HepG2 (cell line): ENCODE data around the gene SP5. TPM values are rescaled to one million over a fixed set of nuclear protein-coding genes. Genes with fewer than 3 reads are reported as not detected.
A peak's percentile ranks its signal among the peaks of the same experiment; 100 is the strongest.

Experiments
- GTF2F1 ChIP-seq: fragments of 150-350 bp; IDR thresholded peaks from 2 replicates; pipeline ENCODE4 v1.6.1; 2014; ENCODE audit warnings: low read length
- JUN ChIP-seq: sonication (generic); formaldehyde crosslinking; IDR thresholded peaks from 2 replicates; pipeline ENCODE4 v1.4.0; 2020; ENCODE audit warnings: mild to moderate bottlenecking, missing genetic modification reagents
- MAFG ChIP-seq: sonication (generic); formaldehyde crosslinking; IDR thresholded peaks from 2 replicates; pipeline ENCODE4 v1.5.1; 2020; ENCODE audit warnings: mild to moderate bottlenecking, missing genetic modification reagents
- MXD4 ChIP-seq: IDR thresholded peaks from 2 replicates; pipeline ENCODE4 v1.6.1; 2016; ENCODE audit warnings: mild to moderate bottlenecking, missing biosample characterization, missing genetic modification reagents
- PRPF4 ChIP-seq: fragments of 200-400 bp; formaldehyde crosslinking; IDR thresholded peaks from 2 replicates; pipeline ENCODE4 v1.6.1; 2016; ENCODE audit warnings: low read length, low read depth; ENCODE audit not compliant: poor library complexity, severe bottlenecking
- SCMH1 ChIP-seq: sonication (generic); formaldehyde crosslinking; IDR thresholded peaks from 2 replicates; pipeline ENCODE4 v1.9.0; 2021; ENCODE audit warnings: missing genetic modification reagents, mild to moderate bottlenecking, borderline replicate concordance
- YEATS2 ChIP-seq: sonication (generic); formaldehyde crosslinking; IDR thresholded peaks from 2 replicates; pipeline ENCODE4 v1.4.0; 2020; ENCODE audit warnings: missing genetic modification reagents, borderline replicate concordance
- ZNF20 ChIP-seq: sonication (generic); formaldehyde crosslinking; IDR thresholded peaks from 2 replicates; pipeline ENCODE4 v1.4.0; 2020; ENCODE audit warnings: mild to moderate bottlenecking, moderate library complexity, missing genetic modification reagents
- ZNF33B ChIP-seq: sonication (generic); formaldehyde crosslinking; IDR thresholded peaks from 2 replicates; pipeline ENCODE4 v1.5.1; 2020; ENCODE audit warnings: mild to moderate bottlenecking, missing genetic modification reagents
- ZNF382 ChIP-seq: sonication (generic); formaldehyde crosslinking; IDR thresholded peaks from 2 replicates; pipeline ENCODE4 v1.5.0; 2020; ENCODE audit warnings: missing genetic modification reagents, mild to moderate bottlenecking, borderline replicate concordance
- ZNF460 ChIP-seq: sonication (generic); formaldehyde crosslinking; IDR thresholded peaks from 2 replicates; pipeline ENCODE4 v1.5.1; 2020; ENCODE audit warnings: missing genetic modification reagents, mild to moderate bottlenecking, borderline replicate concordance
- ZNF569 ChIP-seq: sonication (generic); formaldehyde crosslinking; IDR thresholded peaks from 2 replicates; pipeline ENCODE4 v1.5.0; 2020; ENCODE audit warnings: mild to moderate bottlenecking, missing genetic modification reagents, moderate library complexity, borderline replicate concordance
- polyA plus RNA-seq, 8 experiments: library from polyadenylated mRNA; depleted of rRNA in 3 of 8; stranded (reverse) in 7 of 8; unstranded in 1 of 8; fragments of >200 nt; fragmentation: Illumina TruSeq in 4 of 8; extraction: Trizol in 4 of 8; gene quantifications; 2 replicates each; pipeline versions ENCODE4 v1.2.1 to v1.2.3, GENCODE V29; 2011 to 2016; ENCODE audit warnings: low read depth in 4 of 8, missing spikeins in 1 of 8, mixed read lengths in 1 of 8; ENCODE audit not compliant: insufficient read depth in 1 of 8
- total RNA-seq, 5 experiments: library from RNA; depleted of rRNA; stranded (reverse); fragments of >200 nt; fragmentation: Illumina TruSeq; extraction: Trizol; gene quantifications; 2 replicates each; pipeline ENCODE4 v1.2.3, GENCODE V29; 2016; ENCODE audit warnings: low read depth in 1 of 5
- TF ChIP-seq, protein P1 (sequence below), 2 experiments: sonication (generic) in 1 of 2; formaldehyde crosslinking in 1 of 2; IDR thresholded peaks; 2 replicates each; pipeline versions ENCODE4 v1.4.0 to v1.6.1; 2016 to 2020; ENCODE audit warnings: borderline replicate concordance in 1 of 2, low read depth in 1 of 2, mild to moderate bottlenecking in 1 of 2, missing genetic modification reagents in 1 of 2
- TF ChIP-seq, protein P2 (sequence below): fragments of 450-650 bp; IDR thresholded peaks from 2 replicates; pipeline ENCODE4 v1.6.1; 2017
- TF ChIP-seq, protein P3 (sequence below): sonication (generic); formaldehyde crosslinking; conservative IDR thresholded peaks from 2 replicates; pipeline ENCODE4 v1.8.0; 2022; ENCODE audit warnings: low read depth, missing genetic modification reagents
- TF ChIP-seq, protein P4 (sequence below): sonication (generic); formaldehyde crosslinking; IDR thresholded peaks from 2 replicates; pipeline ENCODE4 v1.5.0; 2020; ENCODE audit warnings: mild to moderate bottlenecking, missing genetic modification reagents, borderline replicate concordance

SP5 gene
- total and polyA plus RNA-seq, 2 of the 13 experiments (the other 11 are each of a cell fraction or from before 2014, with no cell fraction given): 50.8 to 119 TPM

DNA sequence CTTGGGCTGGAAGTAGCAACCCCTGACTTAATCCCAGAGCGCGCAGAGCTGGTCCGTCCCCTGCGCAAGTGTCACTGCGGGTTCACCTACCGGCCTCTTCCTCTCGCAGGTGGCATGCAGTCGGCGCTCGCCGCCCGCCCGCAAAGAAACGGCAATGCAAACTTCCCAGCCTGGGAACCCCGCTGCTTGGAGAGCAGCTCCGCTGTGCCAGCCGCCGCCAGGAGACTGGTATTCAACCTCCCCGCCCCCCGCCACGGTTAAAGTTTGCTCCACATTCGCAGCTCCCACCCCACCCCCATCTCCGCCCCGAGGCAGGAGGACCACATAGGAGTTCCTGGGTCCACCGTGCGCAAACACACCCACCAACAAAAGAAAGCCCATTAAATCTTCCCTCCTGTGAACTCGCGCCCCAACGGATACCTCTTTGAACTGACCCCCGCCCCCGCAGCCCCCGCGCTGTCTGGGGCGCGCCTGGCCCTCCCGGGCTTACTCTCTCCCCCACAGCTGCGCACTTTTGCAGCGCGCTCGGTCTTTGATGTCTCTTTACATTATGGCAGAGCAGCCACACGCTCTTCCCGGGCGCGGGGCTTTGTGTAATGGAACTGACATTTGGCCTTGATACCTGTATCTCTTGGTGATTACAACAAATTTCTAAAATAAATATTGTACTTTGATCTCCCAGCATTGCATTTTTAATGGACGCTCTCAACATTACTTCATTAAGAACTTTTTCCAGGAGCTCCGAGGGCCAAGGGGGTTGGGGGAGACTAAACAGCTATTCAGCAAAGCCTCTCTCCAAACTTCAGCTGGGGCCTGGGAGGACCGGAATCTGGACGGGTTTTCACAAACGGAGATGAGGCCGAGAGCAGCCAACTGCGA lies 3.1 kb upstream of the SP5 start (continued):
- TF ChIP-seq ZNF569 (CRISPR knock-in tag) (no peak), ZNF382 (no peak), ZNF460 (peak; percentile 70; the same call in 1 of the 2 replicates), SCMH1 (CRISPR knock-in tag) (no peak), JUN (CRISPR knock-in tag) (peak; percentile 63; the same call in 1 of the 2 replicates), MXD4 (CRISPR knock-in tag) (peak; percentile 35; the same call in 1 of the 2 replicates), MAFG (no peak), ZNF20 (CRISPR knock-in tag) (peak; percentile 70; the same call in 1 of the 2 replicates), ZNF33B (CRISPR knock-in tag) (no peak), GTF2F1 (no peak), YEATS2 (peak; percentile 64; the same call in 1 of the 2 replicates), PRPF4 (no peak)
- TF ChIP-seq, protein P1, sequence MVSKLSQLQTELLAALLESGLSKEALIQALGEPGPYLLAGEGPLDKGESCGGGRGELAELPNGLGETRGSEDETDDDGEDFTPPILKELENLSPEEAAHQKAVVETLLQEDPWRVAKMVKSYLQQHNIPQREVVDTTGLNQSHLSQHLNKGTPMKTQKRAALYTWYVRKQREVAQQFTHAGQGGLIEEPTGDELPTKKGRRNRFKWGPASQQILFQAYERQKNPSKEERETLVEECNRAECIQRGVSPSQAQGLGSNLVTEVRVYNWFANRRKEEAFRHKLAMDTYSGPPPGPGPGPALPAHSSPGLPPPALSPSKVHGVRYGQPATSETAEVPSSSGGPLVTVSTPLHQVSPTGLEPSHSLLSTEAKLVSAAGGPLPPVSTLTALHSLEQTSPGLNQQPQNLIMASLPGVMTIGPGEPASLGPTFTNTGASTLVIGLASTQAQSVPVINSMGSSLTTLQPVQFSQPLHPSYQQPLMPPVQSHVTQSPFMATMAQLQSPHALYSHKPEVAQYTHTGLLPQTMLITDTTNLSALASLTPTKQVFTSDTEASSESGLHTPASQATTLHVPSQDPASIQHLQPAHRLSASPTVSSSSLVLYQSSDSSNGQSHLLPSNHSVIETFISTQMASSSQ (IDR thresholded peaks at IDR 0.05; ENCODE audit: low read depth): peak; percentile 74
- TF ChIP-seq, protein P1 (CRISPR knock-in tag; IDR thresholded peaks at IDR 0.05; ENCODE audit: borderline replicate concordance): peak; percentile 94
- TF ChIP-seq, protein P2, sequence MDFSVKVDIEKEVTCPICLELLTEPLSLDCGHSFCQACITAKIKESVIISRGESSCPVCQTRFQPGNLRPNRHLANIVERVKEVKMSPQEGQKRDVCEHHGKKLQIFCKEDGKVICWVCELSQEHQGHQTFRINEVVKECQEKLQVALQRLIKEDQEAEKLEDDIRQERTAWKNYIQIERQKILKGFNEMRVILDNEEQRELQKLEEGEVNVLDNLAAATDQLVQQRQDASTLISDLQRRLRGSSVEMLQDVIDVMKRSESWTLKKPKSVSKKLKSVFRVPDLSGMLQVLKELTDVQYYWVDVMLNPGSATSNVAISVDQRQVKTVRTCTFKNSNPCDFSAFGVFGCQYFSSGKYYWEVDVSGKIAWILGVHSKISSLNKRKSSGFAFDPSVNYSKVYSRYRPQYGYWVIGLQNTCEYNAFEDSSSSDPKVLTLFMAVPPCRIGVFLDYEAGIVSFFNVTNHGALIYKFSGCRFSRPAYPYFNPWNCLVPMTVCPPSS: no peak
- TF ChIP-seq, protein P3, sequence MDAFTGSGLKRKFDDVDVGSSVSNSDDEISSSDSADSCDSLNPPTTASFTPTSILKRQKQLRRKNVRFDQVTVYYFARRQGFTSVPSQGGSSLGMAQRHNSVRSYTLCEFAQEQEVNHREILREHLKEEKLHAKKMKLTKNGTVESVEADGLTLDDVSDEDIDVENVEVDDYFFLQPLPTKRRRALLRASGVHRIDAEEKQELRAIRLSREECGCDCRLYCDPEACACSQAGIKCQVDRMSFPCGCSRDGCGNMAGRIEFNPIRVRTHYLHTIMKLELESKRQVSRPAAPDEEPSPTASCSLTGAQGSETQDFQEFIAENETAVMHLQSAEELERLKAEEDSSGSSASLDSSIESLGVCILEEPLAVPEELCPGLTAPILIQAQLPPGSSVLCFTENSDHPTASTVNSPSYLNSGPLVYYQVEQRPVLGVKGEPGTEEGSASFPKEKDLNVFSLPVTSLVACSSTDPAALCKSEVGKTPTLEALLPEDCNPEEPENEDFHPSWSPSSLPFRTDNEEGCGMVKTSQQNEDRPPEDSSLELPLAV (CRISPR knock-in tag): no peak
- TF ChIP-seq, protein P4, sequence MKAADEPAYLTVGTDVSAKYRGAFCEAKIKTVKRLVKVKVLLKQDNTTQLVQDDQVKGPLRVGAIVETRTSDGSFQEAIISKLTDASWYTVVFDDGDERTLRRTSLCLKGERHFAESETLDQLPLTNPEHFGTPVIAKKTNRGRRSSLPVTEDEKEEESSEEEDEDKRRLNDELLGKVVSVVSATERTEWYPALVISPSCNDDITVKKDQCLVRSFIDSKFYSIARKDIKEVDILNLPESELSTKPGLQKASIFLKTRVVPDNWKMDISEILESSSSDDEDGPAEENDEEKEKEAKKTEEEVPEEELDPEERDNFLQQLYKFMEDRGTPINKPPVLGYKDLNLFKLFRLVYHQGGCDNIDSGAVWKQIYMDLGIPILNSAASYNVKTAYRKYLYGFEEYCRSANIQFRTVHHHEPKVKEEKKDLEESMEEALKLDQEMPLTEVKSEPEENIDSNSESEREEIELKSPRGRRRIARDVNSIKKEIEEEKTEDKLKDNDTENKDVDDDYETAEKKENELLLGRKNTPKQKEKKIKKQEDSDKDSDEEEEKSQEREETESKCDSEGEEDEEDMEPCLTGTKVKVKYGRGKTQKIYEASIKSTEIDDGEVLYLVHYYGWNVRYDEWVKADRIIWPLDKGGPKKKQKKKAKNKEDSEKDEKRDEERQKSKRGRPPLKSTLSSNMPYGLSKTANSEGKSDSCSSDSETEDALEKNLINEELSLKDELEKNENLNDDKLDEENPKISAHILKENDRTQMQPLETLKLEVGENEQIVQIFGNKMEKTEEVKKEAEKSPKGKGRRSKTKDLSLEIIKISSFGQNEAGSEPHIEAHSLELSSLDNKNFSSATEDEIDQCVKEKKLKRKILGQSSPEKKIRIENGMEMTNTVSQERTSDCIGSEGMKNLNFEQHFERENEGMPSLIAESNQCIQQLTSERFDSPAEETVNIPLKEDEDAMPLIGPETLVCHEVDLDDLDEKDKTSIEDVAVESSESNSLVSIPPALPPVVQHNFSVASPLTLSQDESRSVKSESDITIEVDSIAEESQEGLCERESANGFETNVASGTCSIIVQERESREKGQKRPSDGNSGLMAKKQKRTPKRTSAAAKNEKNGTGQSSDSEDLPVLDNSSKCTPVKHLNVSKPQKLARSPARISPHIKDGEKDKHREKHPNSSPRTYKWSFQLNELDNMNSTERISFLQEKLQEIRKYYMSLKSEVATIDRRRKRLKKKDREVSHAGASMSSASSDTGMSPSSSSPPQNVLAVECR: peak; percentile 74; the same call in 1 of the 2 replicates
